ENCODE results near the gene PTPN4.

PTPN4 gene

GRCh38 chr2:119716284-119716672 lies 43.4 kb upstream of the PTPN4 start:
- no peak for TF ChIP-seq CTCF (IDR thresholded peaks at IDR 0.05; ENCODE audit: low read depth, low read length)
- DNase-seq (ENCODE audit: extremely low read depth, low read depth), result no peak

- TF ChIP-seq CTCF (IDR thresholded peaks at IDR 0.05; ENCODE audit: low read depth, low read length), result no peak
- no peak for DNase-seq (ENCODE audit: extremely low read depth, low read depth)
These were observed 41.0 kb upstream of the PTPN4 start for GRCh38 chr2:119718501-119719260.

DNA sequence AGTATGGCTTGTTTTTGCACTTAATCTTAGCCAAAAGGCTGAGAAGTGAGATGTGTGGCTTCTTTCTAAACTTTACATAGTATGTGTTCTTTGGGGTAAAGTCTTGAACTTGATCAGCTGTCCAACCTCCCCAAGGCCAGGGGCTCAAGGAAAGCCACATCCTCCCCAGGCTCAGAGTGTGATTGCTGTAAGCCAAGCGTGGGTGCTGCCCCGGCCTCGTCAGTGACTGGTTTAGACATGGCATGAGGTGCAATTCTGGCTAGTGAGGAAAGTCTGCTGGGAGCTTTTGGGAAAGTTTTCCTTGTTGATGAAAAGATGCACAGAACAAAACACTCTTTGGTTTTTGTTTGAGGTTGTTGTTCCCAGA lies 40.5 kb upstream of the PTPN4 start:
- no peak for TF ChIP-seq CTCF (IDR thresholded peaks at IDR 0.05; ENCODE audit: low read depth, low read length)
- no peak for DNase-seq (ENCODE audit: extremely low read depth, low read depth)

DNA sequence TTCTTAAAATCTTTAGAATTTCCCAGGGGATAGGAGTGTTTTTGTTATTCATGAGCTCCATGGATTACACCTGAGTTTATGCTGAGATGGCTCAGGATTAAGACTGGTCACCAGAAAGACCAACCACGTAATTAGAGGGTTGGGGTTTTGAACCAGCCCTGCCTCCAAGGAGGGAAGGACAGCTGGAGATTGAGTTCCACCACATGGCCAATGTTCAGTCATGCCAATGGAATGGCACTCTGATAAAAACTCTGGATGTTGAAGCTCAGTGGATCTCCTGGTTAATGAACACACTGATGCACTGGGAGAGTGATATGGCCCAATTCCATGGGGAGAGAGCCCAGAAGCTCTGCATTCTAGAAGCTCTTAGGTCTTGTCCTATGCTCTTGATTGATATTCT lies 38.7 kb upstream of the PTPN4 start:
- TF ChIP-seq CTCF (IDR thresholded peaks at IDR 0.05; ENCODE audit: low read depth, low read length), result no peak
- DNase-seq (ENCODE audit: extremely low read depth, low read depth), result no peak

DNA sequence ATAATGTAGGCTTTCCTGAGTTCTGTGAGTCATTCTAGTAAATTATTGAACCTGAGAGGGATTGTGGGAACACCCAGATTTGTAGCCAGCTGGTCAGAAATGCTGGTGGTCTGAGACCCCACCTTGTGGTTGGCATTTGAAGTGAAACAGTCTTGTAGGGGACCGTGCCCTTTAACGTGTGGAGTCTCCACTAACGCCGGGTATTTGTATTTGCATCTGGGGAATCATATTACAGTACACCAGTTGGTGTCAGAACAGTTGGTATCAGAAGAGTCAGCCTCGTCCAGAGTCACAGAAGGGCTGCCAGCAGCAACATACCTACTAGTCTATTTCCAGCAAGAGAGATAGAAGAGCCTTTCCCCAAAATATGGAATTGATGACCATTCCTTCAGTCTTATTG lies 38.3 kb upstream of the PTPN4 start:
- no peak for DNase-seq (ENCODE audit: extremely low read depth, low read depth)
- no peak for TF ChIP-seq CTCF (IDR thresholded peaks at IDR 0.05; ENCODE audit: low read depth, low read length)

DNA sequence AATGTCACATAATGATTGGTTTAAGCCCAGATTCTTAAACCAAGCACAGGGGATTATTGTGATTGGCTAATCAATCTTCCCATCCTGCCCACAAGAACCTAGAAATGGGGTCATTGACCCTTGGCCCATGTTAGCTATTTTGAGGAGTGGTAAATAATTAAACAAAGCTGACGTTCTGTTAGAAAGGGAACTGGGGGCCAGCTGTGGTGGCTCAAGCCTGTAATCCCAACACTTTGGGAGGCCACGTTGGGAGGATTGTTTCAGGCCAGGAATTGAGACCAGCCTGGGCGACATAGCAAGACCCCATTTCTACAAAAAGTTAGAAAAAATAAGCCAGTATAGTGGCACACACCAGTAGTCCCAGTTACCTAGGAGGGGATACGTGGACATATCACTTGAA lies 37.8 kb upstream of the PTPN4 start:
- TF ChIP-seq CTCF (IDR thresholded peaks at IDR 0.05; ENCODE audit: low read depth, low read length), result no peak
- no peak for DNase-seq (ENCODE audit: extremely low read depth, low read depth)

DNA sequence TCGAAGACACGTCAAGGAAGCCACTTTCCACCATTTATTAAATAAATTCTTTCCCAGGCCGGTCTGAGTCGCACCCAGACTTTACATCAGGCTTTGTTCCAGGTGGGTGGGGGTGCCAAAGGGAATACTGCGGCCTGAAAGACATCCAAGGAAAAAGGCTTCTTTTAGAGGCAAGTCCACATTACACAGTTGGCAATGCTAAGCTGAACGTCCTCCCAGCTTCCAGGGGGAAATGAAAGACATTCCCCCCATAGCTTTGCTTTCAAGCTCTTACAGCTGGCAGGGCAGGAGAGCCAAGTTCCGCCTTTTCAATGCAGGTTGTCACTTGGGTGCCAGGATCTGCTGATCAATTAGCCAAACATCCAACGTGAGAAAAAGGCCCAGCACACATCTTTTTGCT lies 36.5 kb upstream of the PTPN4 start:
- TF ChIP-seq CTCF (IDR thresholded peaks at IDR 0.05; ENCODE audit: low read depth, low read length), result no peak
- DNase-seq (ENCODE audit: extremely low read depth, low read depth), result no peak
